HG03457 (cell line): ENCODE data around the gene TMEM9.

Experiments used
- ATAC-seq: cut with Tn5 transposase; IDR thresholded peaks from one replicate; pipeline ENCODE4 v1.9.1; 2021; ENCODE audit warnings: moderate number of reproducible peaks; ENCODE audit not compliant: unreplicated experiment

Gene TMEM9

GRCh38 chr1:201146626-201147390 is 7.5 kb downstream of the TMEM9 start:
- no peak for ATAC-seq

- ATAC-seq, result no peak
Observed at GRCh38 chr1:201145816-201146215, 8.5 kb downstream of the TMEM9 start.

- no peak for ATAC-seq
Observed at GRCh38 chr1:201145132-201145531, 9.1 kb downstream of the TMEM9 start.

- no peak for ATAC-seq
Observed at GRCh38 chr1:201144701-201145100, 9.6 kb downstream of the TMEM9 start.

- ATAC-seq, result no peak
Observed at GRCh38 chr1:201143726-201144635, 10.3 kb downstream of the TMEM9 start.

- no peak for ATAC-seq
Observed at GRCh38 chr1:201142849-201143725, 11.2 kb downstream of the TMEM9 start.

GRCh38 chr1:201142011-201142848 is 12.0 kb downstream of the TMEM9 start:
- no peak for ATAC-seq

- no peak for ATAC-seq
Observed at GRCh38 chr1:201141418-201141817, 12.9 kb downstream of the TMEM9 start.

- no peak for ATAC-seq
Observed at GRCh38 chr1:201140941-201141260, 13.4 kb downstream of the TMEM9 start.

- ATAC-seq, result no peak
Observed at GRCh38 chr1:201140235-201140940, 13.9 kb downstream of the TMEM9 start.

- no peak for ATAC-seq
Observed at GRCh38 chr1:201139756-201140155, 14.5 kb downstream of the TMEM9 start.

GRCh38 chr1:201139306-201139705 is 15.0 kb downstream of the TMEM9 start:
- no peak for ATAC-seq

- no peak for ATAC-seq
Observed at GRCh38 chr1:201138311-201138840, 15.9 kb downstream of the TMEM9 start.

- ATAC-seq, result no peak
Observed at GRCh38 chr1:201137579-201138310, 16.5 kb downstream of the TMEM9 start.

- no peak for ATAC-seq
Observed at GRCh38 chr1:201137024-201137392, 17.3 kb downstream of the TMEM9 start.

- no peak for ATAC-seq
Observed at GRCh38 chr1:201136355-201137023, 17.8 kb downstream of the TMEM9 start.

GRCh38 chr1:201134405-201134804 is 19.9 kb downstream of the TMEM9 start:
- ATAC-seq, result no peak

GRCh38 chr1:201131398-201131797 is 22.9 kb downstream of the TMEM9 start:
- ATAC-seq, result no peak
